Suppressor macrophage treated with lipopolysaccharide for 4 hours (primary cell): ENCODE results near the gene AGAP2.

ENCODE experiments used
- DNase-seq: peaks from one replicate; pipeline ENCODE4 v3.0.0-alpha.2; 2020

AGAP2 gene

GRCh38 chr12:57752668-57753000, 14.1 kb upstream of the AGAP2 start:
- no peak for DNase-seq

GRCh38 chr12:57751788-57752667, 13.5 kb upstream of the AGAP2 start, which contains the start of gene CDK4:
CDK4 (minus strand) TSS chr12:57752310; CDS start chr12:57751717, 593 bp downstream.
- peak; percentile 98 for DNase-seq

- DNase-seq = no peak
Observed at GRCh38 chr12:57751432-57751787, 12.9 kb upstream of the AGAP2 start.

- no peak for DNase-seq
Observed at GRCh38 chr12:57750561-57751431, 12.3 kb upstream of the AGAP2 start.

GRCh38 chr12:57749061-57749460, 10.5 kb upstream of the AGAP2 start:
- no peak for DNase-seq

GRCh38 chr12:57746025-57746424, 7.5 kb upstream of the AGAP2 start:
- DNase-seq = no peak

GRCh38 chr12:57745485-57745881, 6.9 kb upstream of the AGAP2 start:
- no peak for DNase-seq

GRCh38 chr12:57744777-57745484, 6.4 kb upstream of the AGAP2 start, which contains the start of gene TSPAN31:
TSPAN31 (plus strand) TSS chr12:57745039; CDS start chr12:57745155, 116 bp downstream.
- DNase-seq = peak; percentile 98

GRCh38 chr12:57744194-57744776, 5.7 kb upstream of the AGAP2 start:
- DNase-seq = peak; percentile 91

GRCh38 chr12:57743769-57744168, 5.2 kb upstream of the AGAP2 start:
- DNase-seq = no peak

- DNase-seq = peak; percentile 51
Observed at GRCh38 chr12:57741844-57742738, 3.5 kb upstream of the AGAP2 start.

- no peak for DNase-seq
Observed at GRCh38 chr12:57741413-57741789, 2.9 kb upstream of the AGAP2 start.

- DNase-seq = no peak
Observed at GRCh38 chr12:57740656-57741412, 2.3 kb upstream of the AGAP2 start.

GRCh38 chr12:57739914-57740538, 1.5 kb upstream of the AGAP2 start:
- no peak for DNase-seq

GRCh38 chr12:57739387-57739786, 845 bp upstream of the AGAP2 start:
- DNase-seq = no peak

GRCh38 chr12:57737467-57738460, 778 bp downstream of the AGAP2 start:
- DNase-seq = no peak

GRCh38 chr12:57736741-57737466, 1.6 kb downstream of the AGAP2 start:
- no peak for DNase-seq

GRCh38 chr12:57735952-57736740, 2.4 kb downstream of the AGAP2 start:
- no peak for DNase-seq
